Measurements from ENCODE around the gene PTTG2.

- no peak for TF ChIP-seq EZH2 (IDR thresholded peaks at IDR 0.05; ENCODE audit: low read depth, unreplicated experiment)
- no peak for TF ChIP-seq CTCF (conservative IDR thresholded peaks at IDR 0.05; ENCODE audit: low read depth in 2 of 2)
- no peak for TF ChIP-seq CREB1 (CRISPR knock-in tag; IDR thresholded peaks at IDR 0.05; ENCODE audit: low read depth)
- no peak for TF ChIP-seq POLR2AphosphoS5 (IDR thresholded peaks at IDR 0.05; ENCODE audit: low read depth)
- TF ChIP-seq REST (IDR thresholded peaks at IDR 0.05; ENCODE audit: unreplicated experiment), result no peak
- no peak for TF ChIP-seq EZH2phosphoT487 (IDR thresholded peaks at IDR 0.05; ENCODE audit: unreplicated experiment)
Measured at GRCh38 chr4:37981425-37981824, 21.2 kb downstream of the PTTG2 start.
